ENCODE results near the gene SEC24D. TPM values are rescaled to one million over a fixed set of nuclear protein-coding genes. Genes with fewer than 3 reads are reported as not detected.

Gene SEC24D
- total and polyA plus RNA-seq, 4 donors = 12.7 to 40.9 (median 21.3) TPM

Other genes with a start within 250 kb of the SEC24D start
- 10 to 100 TPM; 15.6 to 40.8 TPM for gene METTL14, start 150.7 kb downstream of the SEC24D start, total RNA-seq
- gene METTL14, start 150.7 kb downstream of the SEC24D start, polyA plus RNA-seq (ENCODE audit: insufficient read length in 2 of 2) = 10 to 100 TPM; 26.7 to 39.2 TPM
- gene SYNPO2, start 52.7 kb upstream of the SEC24D start, total RNA-seq = 10 to 100 TPM; 11.7 to 14.3 TPM
- 1 to 10 TPM; 6.1 to 7.7 TPM for gene SYNPO2, start 52.7 kb upstream of the SEC24D start, polyA plus RNA-seq (ENCODE audit: insufficient read length in 2 of 2)

Measured in spinal cord (tissue), 4 donors.